ENCODE data around the gene CCDC177. TPM values are rescaled to one million over a fixed set of nuclear protein-coding genes. Genes with fewer than 3 reads are reported as not detected.

CCDC177 gene
- total RNA-seq, 1 experiment from 2014 or later = not detected

DNA sequence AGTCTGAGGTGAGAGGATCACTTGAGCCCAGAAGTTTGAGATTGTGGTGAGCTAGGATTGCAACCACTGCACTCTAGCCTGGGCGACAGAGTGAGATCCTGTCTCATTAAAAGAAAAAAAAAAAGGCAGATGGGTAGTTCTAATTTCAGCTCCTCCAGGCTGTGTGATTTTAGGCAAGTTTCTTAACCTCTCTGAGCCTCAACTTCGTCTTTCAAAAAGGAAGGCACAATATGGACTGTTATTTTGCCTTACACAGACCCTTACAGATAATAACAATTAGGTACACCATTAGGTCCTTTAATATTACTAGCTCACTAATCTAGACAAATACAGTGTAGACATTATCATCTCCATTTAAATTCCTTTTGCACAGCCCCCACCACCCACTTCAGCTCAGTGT lies 4.8 kb upstream of the CCDC177 start:
- H3K27ac ChIP-seq = no peak overlapping the region
- ChIA-PET CTCF (no interaction called here), POLR2A (ENCODE audit: unreplicated experiment) (no interaction called here)
- peaks cover 2% of the 10 kb centered on the region; the same call in 1 of the 2 replicates for H3K27me3 ChIP-seq (ENCODE audit: insufficient read depth, low read depth)
- intact Hi-C loops (cut with micrococcal nuclease; ENCODE audit: unreplicated experiment) = no loop called here
- H3K9me2 ChIP-seq (ENCODE audit: insufficient read depth) = no peaks in the 10 kb centered on the region
- BruUV-seq (replicated peaks) = no TSS peak
- TF ChIP-seq, protein P1, sequence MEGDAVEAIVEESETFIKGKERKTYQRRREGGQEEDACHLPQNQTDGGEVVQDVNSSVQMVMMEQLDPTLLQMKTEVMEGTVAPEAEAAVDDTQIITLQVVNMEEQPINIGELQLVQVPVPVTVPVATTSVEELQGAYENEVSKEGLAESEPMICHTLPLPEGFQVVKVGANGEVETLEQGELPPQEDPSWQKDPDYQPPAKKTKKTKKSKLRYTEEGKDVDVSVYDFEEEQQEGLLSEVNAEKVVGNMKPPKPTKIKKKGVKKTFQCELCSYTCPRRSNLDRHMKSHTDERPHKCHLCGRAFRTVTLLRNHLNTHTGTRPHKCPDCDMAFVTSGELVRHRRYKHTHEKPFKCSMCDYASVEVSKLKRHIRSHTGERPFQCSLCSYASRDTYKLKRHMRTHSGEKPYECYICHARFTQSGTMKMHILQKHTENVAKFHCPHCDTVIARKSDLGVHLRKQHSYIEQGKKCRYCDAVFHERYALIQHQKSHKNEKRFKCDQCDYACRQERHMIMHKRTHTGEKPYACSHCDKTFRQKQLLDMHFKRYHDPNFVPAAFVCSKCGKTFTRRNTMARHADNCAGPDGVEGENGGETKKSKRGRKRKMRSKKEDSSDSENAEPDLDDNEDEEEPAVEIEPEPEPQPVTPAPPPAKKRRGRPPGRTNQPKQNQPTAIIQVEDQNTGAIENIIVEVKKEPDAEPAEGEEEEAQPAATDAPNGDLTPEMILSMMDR (conservative IDR thresholded peaks at IDR 0.05) = no peak
- no peak for TF ChIP-seq EZH2 (IDR thresholded peaks at IDR 0.05; ENCODE audit: low read depth)
- H2AFZ ChIP-seq = no peak overlapping the region
- no peaks in the 10 kb centered on the region for H3K79me2 ChIP-seq (ENCODE audit: low read depth)
- H3F3A ChIP-seq (ENCODE audit: insufficient read depth, low read depth) = peaks cover 11% of the 10 kb centered on the region; the same call in 1 of the 2 replicates
- H3K36me3 ChIP-seq (ENCODE audit: low read depth) = no peaks in the 10 kb centered on the region
- H3K4me3 ChIP-seq = no peak overlapping the region
- peaks cover 21% of the 10 kb centered on the region for H3K4me1 ChIP-seq (replicated peaks; ENCODE audit: insufficient read depth)
- DNase-seq = no peak
- no peaks in the 10 kb centered on the region for H4K20me1 ChIP-seq (ENCODE audit: insufficient read depth)
- H3K4me2 ChIP-seq = peak overlapping the region; percentile 31
- no peaks in the 10 kb centered on the region for H3K9me3 ChIP-seq (ENCODE audit: insufficient read depth, low read depth)

DNA sequence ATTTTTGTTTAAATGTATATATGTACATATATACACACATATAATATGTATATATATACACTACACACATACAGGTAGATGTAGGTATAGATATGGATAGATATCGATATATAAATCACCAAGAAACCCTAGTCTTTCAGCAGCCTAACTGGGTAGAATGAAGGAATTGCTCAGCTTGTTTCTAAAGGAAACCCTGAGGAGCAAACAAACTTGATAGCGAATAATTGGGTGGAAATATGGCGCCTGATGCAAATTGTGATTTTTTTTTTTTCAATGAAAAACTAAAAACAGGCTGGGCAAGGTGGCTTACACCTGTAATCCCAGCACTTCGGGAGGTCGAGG lies 254 bp upstream of the CCDC177 start:
- ChIA-PET POLR2A (ENCODE audit: unreplicated experiment) (no interaction called here), CTCF (interaction anchor here (0.5 to 2.0 kb wide), 5 partner anchors 10 to 708 kb away, joined by 3 to 14 read pairs (median 6); no protein-coding TSS in a partner anchor)
- H3K79me2 ChIP-seq (ENCODE audit: low read depth) = no peaks in the 10 kb centered on the region
- H2AFZ ChIP-seq = no peak overlapping the region
- no TSS peak for BruUV-seq (replicated peaks)
- DNase-seq = no peak
- no peak for TF ChIP-seq EZH2 (IDR thresholded peaks at IDR 0.05; ENCODE audit: low read depth)
- TF ChIP-seq, protein P1 (conservative IDR thresholded peaks at IDR 0.05) = peak; percentile 21; the same call in 1 of the 2 replicates
- H3K4me3 ChIP-seq = no peak overlapping the region
- H4K20me1 ChIP-seq (ENCODE audit: insufficient read depth) = no peaks in the 10 kb centered on the region
- peaks cover 16% of the 10 kb centered on the region for H3K27me3 ChIP-seq (ENCODE audit: insufficient read depth, low read depth)
- peaks cover 12% of the 10 kb centered on the region; the same call in 1 of the 2 replicates for H3F3A ChIP-seq (ENCODE audit: insufficient read depth, low read depth)
- H3K9me3 ChIP-seq (ENCODE audit: insufficient read depth, low read depth) = no peaks in the 10 kb centered on the region
- intact Hi-C loops (cut with micrococcal nuclease; ENCODE audit: unreplicated experiment) = loop anchor here (1.0 to 5.0 kb wide), 4 partner anchors 40 to 446 kb away; no protein-coding TSS in a partner anchor
- no peaks in the 10 kb centered on the region for H3K36me3 ChIP-seq (ENCODE audit: low read depth)
- H3K4me2 ChIP-seq = peak overlapping the region; percentile 67
- peaks cover 16% of the 10 kb centered on the region for H3K4me1 ChIP-seq (replicated peaks; ENCODE audit: insufficient read depth)
- no peaks in the 10 kb centered on the region for H3K9me2 ChIP-seq (ENCODE audit: insufficient read depth)
- no peak overlapping the region for H3K27ac ChIP-seq

DNA sequence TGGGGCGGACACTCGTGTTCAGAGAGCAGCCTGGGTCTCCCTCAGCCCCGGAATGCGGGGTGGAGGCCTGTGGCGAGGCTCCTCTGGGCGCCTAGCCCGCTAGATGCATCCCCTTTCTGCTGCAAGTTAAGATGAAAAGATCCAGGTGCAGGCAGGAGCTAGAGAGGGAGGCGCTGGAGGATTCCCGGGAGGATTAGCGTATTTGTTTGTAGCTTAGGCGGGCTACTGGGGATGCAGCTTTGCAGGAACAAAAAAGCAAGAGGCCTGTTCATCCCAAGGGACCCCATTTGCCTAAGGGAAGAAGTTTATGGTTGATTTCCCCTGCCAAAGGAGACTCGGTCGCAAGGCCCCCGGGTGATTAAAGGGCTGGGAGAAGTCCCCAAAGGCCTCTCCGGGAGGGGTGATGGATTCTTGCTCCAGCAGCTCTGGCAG lies 824 bp downstream of the CCDC177 start:
- BruUV-seq (replicated peaks) = no TSS peak
- Histone ChIP-seq H3K9me3 (ENCODE audit: insufficient read depth, low read depth) (no peaks in the 10 kb centered on the region), H4K20me1 (ENCODE audit: insufficient read depth) (no peaks in the 10 kb centered on the region), H3K4me3 (no peak overlapping the region), H3K79me2 (ENCODE audit: low read depth) (no peaks in the 10 kb centered on the region), H3K9me2 (ENCODE audit: insufficient read depth) (no peaks in the 10 kb centered on the region), H3K36me3 (ENCODE audit: low read depth) (no peaks in the 10 kb centered on the region), H3K27me3 (ENCODE audit: insufficient read depth, low read depth) (peaks cover 18% of the 10 kb centered on the region), H3F3A (ENCODE audit: insufficient read depth, low read depth) (peaks cover 7% of the 10 kb centered on the region; the same call in 1 of the 2 replicates), H3K4me1 (replicated peaks; ENCODE audit: insufficient read depth) (peaks cover 8% of the 10 kb centered on the region; the same call in 1 of the 2 replicates), H2AFZ (no peak overlapping the region), H3K27ac (no peak overlapping the region), H3K4me2 (peak overlapping the region; percentile 67)
- intact Hi-C loops (cut with micrococcal nuclease; ENCODE audit: unreplicated experiment) = loop anchor here (1.0 to 5.0 kb wide), 4 partner anchors 39 to 445 kb away; no protein-coding TSS in a partner anchor
- ChIA-PET POLR2A (ENCODE audit: unreplicated experiment) (no interaction called here), CTCF (interaction anchor here (0.8 to 2.0 kb wide), 3 partner anchors 11 to 38 kb away, joined by 3 to 14 read pairs (median 3); no protein-coding TSS in a partner anchor)
- TF ChIP-seq EZH2 (IDR thresholded peaks at IDR 0.05; ENCODE audit: low read depth) = no peak
- TF ChIP-seq, protein P1 (conservative IDR thresholded peaks at IDR 0.05) = no peak
- no peak for DNase-seq
